ENCODE measurements around the gene NSF. TPM values are rescaled to one million over a fixed set of nuclear protein-coding genes. Genes with fewer than 3 reads are reported as not detected.

The NSF gene
- polyA plus RNA-seq, 2 of the 4 experiments (the other 2 are of a cell fraction): 30.1 to 63.1 TPM

DNA sequence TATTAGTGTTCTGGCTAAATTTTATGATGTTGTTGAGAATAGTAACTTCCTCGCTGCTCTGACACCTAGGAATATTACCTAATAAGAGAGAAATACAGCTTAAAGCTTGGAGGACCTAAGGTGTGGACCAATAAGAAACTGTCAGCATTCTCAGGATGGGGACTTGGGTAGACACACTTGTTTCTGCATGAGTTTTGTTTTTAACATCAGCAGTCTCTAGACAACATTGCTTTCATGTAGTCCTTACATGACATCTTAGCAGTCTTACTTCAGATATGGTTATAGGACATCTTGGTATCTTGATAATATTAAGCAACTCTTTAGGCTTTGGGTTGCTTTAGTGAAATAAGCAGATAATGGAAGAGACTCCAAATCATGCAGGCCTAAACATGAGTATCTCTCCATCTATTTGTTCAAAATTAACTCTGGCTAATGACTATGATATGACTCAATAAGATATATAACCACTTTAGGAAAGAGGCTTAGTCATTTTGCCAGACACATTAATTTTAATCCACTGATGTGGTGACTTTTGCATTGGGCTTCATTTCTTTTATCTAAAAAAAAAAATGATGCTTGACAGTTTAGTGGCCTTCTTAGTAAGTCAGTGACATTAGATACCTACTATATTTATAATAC is 143.5 kb downstream of the NSF start:
- ChIA-PET CTCF (no interaction called here), POLR2A (no interaction called here)
- H3K4me1 ChIP-seq: peaks cover 16% of the 10 kb centered on the region; the same call in 2 of the 3 replicates
- DNase-seq (ENCODE audit: low read depth in 1 of 2, low spot score in 1 of 2) (no peak), FAIRE-seq (peak; percentile 13), ATAC-seq (no peak)
- 93% methylated on average over 1 of the region's 1 CpG for WGBS (ENCODE audit: missing lambda C conversion rate)
- H3K4me2 ChIP-seq: no peak overlapping the region
- TF ChIP-seq CEBPB (IDR thresholded peaks at IDR 0.05): no peak
- no peak for TF ChIP-seq FOSB (CRISPR knock-in tag; IDR thresholded peaks at IDR 0.05)
- no peak for TF ChIP-seq FOSL2 (IDR thresholded peaks at IDR 0.05)
- TF ChIP-seq FOSL2 (CRISPR knock-in tag; IDR thresholded peaks at IDR 0.05): no peak
- TF ChIP-seq HDAC2 (IDR thresholded peaks at IDR 0.05): no peak
- TF ChIP-seq EHMT2 (IDR thresholded peaks at IDR 0.05; ENCODE audit: low read depth): no peak
- TF ChIP-seq TP53 (CRISPR knock-in tag; IDR thresholded peaks at IDR 0.05): no peak
- no peak for TF ChIP-seq HOXB13 (CRISPR knock-in tag; IDR thresholded peaks at IDR 0.05; ENCODE audit: low read depth)
- no peak for TF ChIP-seq JUN (IDR thresholded peaks at IDR 0.05)
- TF ChIP-seq POLR2AphosphoS2 (conservative IDR thresholded peaks at IDR 0.05; ENCODE audit: low read length): no peak
- no peak for TF ChIP-seq JUNB (IDR thresholded peaks at IDR 0.05)
- no peak for TF ChIP-seq BHLHE40 (IDR thresholded peaks at IDR 0.05; ENCODE audit: low read depth, low read length)
- TF ChIP-seq NR3C1 (IDR thresholded peaks at IDR 0.05): no peak
- no peak for TF ChIP-seq RNF2 (IDR thresholded peaks at IDR 0.05; ENCODE audit: borderline replicate concordance, low read depth)
- TF ChIP-seq SREBF2 (IDR thresholded peaks at IDR 0.05): no peak
- TF ChIP-seq ESRRA (IDR thresholded peaks at IDR 0.05; ENCODE audit: borderline replicate concordance, low read length): no peak
- no peak for TF ChIP-seq RFX5 (IDR thresholded peaks at IDR 0.05)
- no peak for TF ChIP-seq MAX (IDR thresholded peaks at IDR 0.05)
- no peak for TF ChIP-seq CBX2 (IDR thresholded peaks at IDR 0.05; ENCODE audit: borderline replicate concordance, low read depth)
- TF ChIP-seq, protein P1, sequence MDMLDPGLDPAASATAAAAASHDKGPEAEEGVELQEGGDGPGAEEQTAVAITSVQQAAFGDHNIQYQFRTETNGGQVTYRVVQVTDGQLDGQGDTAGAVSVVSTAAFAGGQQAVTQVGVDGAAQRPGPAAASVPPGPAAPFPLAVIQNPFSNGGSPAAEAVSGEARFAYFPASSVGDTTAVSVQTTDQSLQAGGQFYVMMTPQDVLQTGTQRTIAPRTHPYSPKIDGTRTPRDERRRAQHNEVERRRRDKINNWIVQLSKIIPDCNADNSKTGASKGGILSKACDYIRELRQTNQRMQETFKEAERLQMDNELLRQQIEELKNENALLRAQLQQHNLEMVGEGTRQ (IDR thresholded peaks at IDR 0.05): no peak
- TF ChIP-seq PBX3 (IDR thresholded peaks at IDR 0.05): no peak
- no peak overlapping the region for H3K27ac ChIP-seq
- H3K9me3 ChIP-seq: no peaks in the 10 kb centered on the region
- H3K4me3 ChIP-seq: no peak overlapping the region

- POLR2A ChIA-PET: no interaction called here
Measured at GRCh38 chr17:46736100-46736499, 145.6 kb downstream of the NSF start.

GRCh38 chr17:46737326-46737725 is 146.9 kb downstream of the NSF start:
- Histone ChIP-seq H3K9me3 (no peaks in the 10 kb centered on the region), H3K4me2 (no peak overlapping the region), H3K27ac (no peak overlapping the region), H3K4me3 (no peak overlapping the region), H3K4me1 (peaks cover 14% of the 10 kb centered on the region)
- ChIA-PET CTCF (interaction anchor here (1.0 kb wide), 1 partner anchor 98 kb away, joined by 3 read pairs; no protein-coding TSS in a partner anchor), POLR2A (no interaction called here)
- WGBS (ENCODE audit: missing lambda C conversion rate): 79% methylated on average over 4 of the region's 4 CpGs
- FAIRE-seq: no peak
- ATAC-seq: no peak
- no peak for DNase-seq (ENCODE audit: low read depth in 1 of 2, low spot score in 1 of 2)
- no peak for TF ChIP-seq EHMT2 (IDR thresholded peaks at IDR 0.05; ENCODE audit: low read depth)
- no peak for TF ChIP-seq MAX (IDR thresholded peaks at IDR 0.05)
- TF ChIP-seq FOSB (CRISPR knock-in tag; IDR thresholded peaks at IDR 0.05): no peak
- no peak for TF ChIP-seq CHD4 (IDR thresholded peaks at IDR 0.05; ENCODE audit: borderline replicate concordance)
- TF ChIP-seq FOSL2 (IDR thresholded peaks at IDR 0.05): no peak
- TF ChIP-seq FOSL2 (CRISPR knock-in tag; IDR thresholded peaks at IDR 0.05): no peak
- TF ChIP-seq CTCF (IDR thresholded peaks at IDR 0.05): no peak
- TF ChIP-seq RFX5 (IDR thresholded peaks at IDR 0.05): no peak
- TF ChIP-seq HDAC2 (IDR thresholded peaks at IDR 0.05): no peak
- no peak for TF ChIP-seq KDM1A (IDR thresholded peaks at IDR 0.05; ENCODE audit: low read depth)
- TF ChIP-seq MAFK (IDR thresholded peaks at IDR 0.05; ENCODE audit: partially characterized antibody): no peak
- TF ChIP-seq HOXB13 (CRISPR knock-in tag; IDR thresholded peaks at IDR 0.05; ENCODE audit: low read depth): no peak

More at GRCh38 chr17:46736100-46736499, 145.6 kb downstream of the NSF start:
- DNase-seq (ENCODE audit: low read depth in 1 of 2, low spot score in 1 of 2): no peak
- Histone ChIP-seq H3K27ac (no peak overlapping the region), H3K4me3 (no peak overlapping the region), H3K4me2 (no peak overlapping the region), H3K4me1 (peaks cover 16% of the 10 kb centered on the region; the same call in 2 of the 3 replicates), H3K9me3 (no peaks in the 10 kb centered on the region)
- TF ChIP-seq PHF8 (IDR thresholded peaks at IDR 0.05; ENCODE audit: borderline replicate concordance, low read depth) (no peak), HOXA7 (CRISPR knock-in tag; IDR thresholded peaks at IDR 0.05) (no peak), BHLHE40 (IDR thresholded peaks at IDR 0.05; ENCODE audit: low read depth, low read length) (no peak), KDM5A (IDR thresholded peaks at IDR 0.05) (no peak), NFE2L2 (conservative IDR thresholded peaks at IDR 0.05; ENCODE audit: low read length) (no peak), FOSB (CRISPR knock-in tag; IDR thresholded peaks at IDR 0.05) (no peak), RNF2 (IDR thresholded peaks at IDR 0.05; ENCODE audit: borderline replicate concordance, low read depth) (no peak), SMC3 (IDR thresholded peaks at IDR 0.05) (no peak), NPAS2 (CRISPR knock-in tag; IDR thresholded peaks at IDR 0.05; ENCODE audit: borderline replicate concordance) (no peak), ZFP36 (IDR thresholded peaks at IDR 0.05; ENCODE audit: borderline replicate concordance, partially characterized antibody) (no peak)
- ATAC-seq: no peak
- no peak for FAIRE-seq
- CTCF ChIA-PET: interaction anchor here (0.9 to 1.3 kb wide), 2 partner anchors 10 to 38 kb away, joined by 3 read pairs; no protein-coding TSS in a partner anchor
